ENCODE data around the gene WDR18. TPM values are rescaled to one million over a fixed set of nuclear protein-coding genes. Genes with fewer than 3 reads are reported as not detected.

WDR18 gene
- total RNA-seq, 1 donor from 2014 or later = 60.0 TPM

- H3K27ac Mint-ChIP-seq (ENCODE audit: unreplicated experiment) = no peak overlapping the region
- FAIRE-seq = no peak
- H3K27me3 Mint-ChIP-seq (ENCODE audit: low read depth, unreplicated experiment) = peaks cover 14% of the 10 kb centered on the region
- no peak overlapping the region for H3K4me3 Mint-ChIP-seq (ENCODE audit: unreplicated experiment)
- Histone ChIP-seq H4K20me1 (ENCODE audit: insufficient read depth, low read length) (peaks cover 10% of the 10 kb centered on the region), H3K9me3 (ENCODE audit: insufficient read depth, low read depth, low read length) (no peaks in the 10 kb centered on the region), H3K27ac (ENCODE audit: low read depth, low read length) (no peak overlapping the region), H2AFZ (ENCODE audit: low read depth, low read length) (no peak overlapping the region), H3K4me1 (ENCODE audit: insufficient read depth, low read length) (no peaks in the 10 kb centered on the region), H3K36me3 (ENCODE audit: insufficient read depth, low read length) (no peaks in the 10 kb centered on the region), H3K4me2 (ENCODE audit: low read length) (no peak overlapping the region), H3K79me2 (ENCODE audit: insufficient read depth, low read length) (no peaks in the 10 kb centered on the region), H3K4me3 (ENCODE audit: insufficient read depth, low read depth, low read length) (no peak overlapping the region), H3K27me3 (ENCODE audit: insufficient read depth, low read length) (peaks cover 11% of the 10 kb centered on the region), H3K9ac (ENCODE audit: low read length) (no peak overlapping the region)
- H3K9me3 Mint-ChIP-seq (ENCODE audit: unreplicated experiment) = no peaks in the 10 kb centered on the region
- TF ChIP-seq EZH2 (IDR thresholded peaks at IDR 0.05; ENCODE audit: insufficient read depth, low read length) (no peak), CTCF (IDR thresholded peaks at IDR 0.05; ENCODE audit: insufficient read depth, low read depth, low read length) (no peak)
- no peak for DNase-seq (ENCODE audit: low read depth)
- no peaks in the 10 kb centered on the region for H3K4me1 Mint-ChIP-seq (ENCODE audit: low read depth, unreplicated experiment)
- H3K36me3 Mint-ChIP-seq (ENCODE audit: low read depth, unreplicated experiment) = no peaks in the 10 kb centered on the region
These were observed 20.2 kb downstream of the WDR18 start for GRCh38 chr19:1004204-1004802.

GRCh38 chr19:1004803-1005664, 20.9 kb downstream of the WDR18 start:
- Mint-ChIP-seq H3K4me3 (ENCODE audit: unreplicated experiment) (no peak overlapping the region), H3K27me3 (ENCODE audit: low read depth, unreplicated experiment) (peaks cover 10% of the 10 kb centered on the region), H3K9me3 (ENCODE audit: unreplicated experiment) (no peaks in the 10 kb centered on the region), H3K36me3 (ENCODE audit: low read depth, unreplicated experiment) (no peaks in the 10 kb centered on the region), H3K27ac (ENCODE audit: unreplicated experiment) (no peak overlapping the region), H3K4me1 (ENCODE audit: low read depth, unreplicated experiment) (no peaks in the 10 kb centered on the region)
- TF ChIP-seq EZH2 (IDR thresholded peaks at IDR 0.05; ENCODE audit: insufficient read depth, low read length) = no peak
- no peak for TF ChIP-seq CTCF (IDR thresholded peaks at IDR 0.05; ENCODE audit: insufficient read depth, low read depth, low read length)
- DNase-seq (ENCODE audit: low read depth) (no peak), FAIRE-seq (no peak)
- H3K27me3 ChIP-seq (ENCODE audit: insufficient read depth, low read length) = peaks cover 8% of the 10 kb centered on the region
- no peaks in the 10 kb centered on the region for H3K79me2 ChIP-seq (ENCODE audit: insufficient read depth, low read length)
- H3K4me2 ChIP-seq (ENCODE audit: low read length) = no peak overlapping the region
- H3K9ac ChIP-seq (ENCODE audit: low read length) = no peak overlapping the region
- H4K20me1 ChIP-seq (ENCODE audit: insufficient read depth, low read length) = peaks cover 17% of the 10 kb centered on the region
- no peaks in the 10 kb centered on the region for H3K36me3 ChIP-seq (ENCODE audit: insufficient read depth, low read length)
- H3K4me3 ChIP-seq (ENCODE audit: insufficient read depth, low read depth, low read length) = no peak overlapping the region
- no peaks in the 10 kb centered on the region for H3K9me3 ChIP-seq (ENCODE audit: insufficient read depth, low read depth, low read length)
- no peaks in the 10 kb centered on the region for H3K4me1 ChIP-seq (ENCODE audit: insufficient read depth, low read length)
- H2AFZ ChIP-seq (ENCODE audit: low read depth, low read length) = no peak overlapping the region
- no peak overlapping the region for H3K27ac ChIP-seq (ENCODE audit: low read depth, low read length)
